ENCODE measurements around the gene PCMTD2.

DNA sequence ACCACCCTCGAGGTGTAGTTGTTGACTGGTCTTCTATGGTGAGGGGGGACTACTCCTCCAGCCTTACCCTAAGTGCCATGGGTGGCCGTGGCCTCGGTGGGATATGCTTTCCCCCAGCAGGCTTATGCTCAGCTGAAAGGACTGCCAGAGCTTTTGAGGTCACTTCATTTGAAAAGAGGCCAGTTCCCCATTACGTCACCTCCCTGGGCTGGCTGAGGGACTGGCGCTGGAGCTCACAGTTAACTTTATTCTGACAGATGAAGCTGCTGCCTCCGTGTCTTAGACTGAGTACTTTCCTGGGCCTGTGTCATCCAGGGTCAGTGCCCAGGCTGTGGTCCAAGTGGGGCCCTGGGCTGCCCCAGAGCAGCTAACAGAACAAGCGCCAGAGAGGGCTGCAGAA lies 42.8 kb upstream of the PCMTD2 start:
- TF ChIP-seq, protein P1, sequence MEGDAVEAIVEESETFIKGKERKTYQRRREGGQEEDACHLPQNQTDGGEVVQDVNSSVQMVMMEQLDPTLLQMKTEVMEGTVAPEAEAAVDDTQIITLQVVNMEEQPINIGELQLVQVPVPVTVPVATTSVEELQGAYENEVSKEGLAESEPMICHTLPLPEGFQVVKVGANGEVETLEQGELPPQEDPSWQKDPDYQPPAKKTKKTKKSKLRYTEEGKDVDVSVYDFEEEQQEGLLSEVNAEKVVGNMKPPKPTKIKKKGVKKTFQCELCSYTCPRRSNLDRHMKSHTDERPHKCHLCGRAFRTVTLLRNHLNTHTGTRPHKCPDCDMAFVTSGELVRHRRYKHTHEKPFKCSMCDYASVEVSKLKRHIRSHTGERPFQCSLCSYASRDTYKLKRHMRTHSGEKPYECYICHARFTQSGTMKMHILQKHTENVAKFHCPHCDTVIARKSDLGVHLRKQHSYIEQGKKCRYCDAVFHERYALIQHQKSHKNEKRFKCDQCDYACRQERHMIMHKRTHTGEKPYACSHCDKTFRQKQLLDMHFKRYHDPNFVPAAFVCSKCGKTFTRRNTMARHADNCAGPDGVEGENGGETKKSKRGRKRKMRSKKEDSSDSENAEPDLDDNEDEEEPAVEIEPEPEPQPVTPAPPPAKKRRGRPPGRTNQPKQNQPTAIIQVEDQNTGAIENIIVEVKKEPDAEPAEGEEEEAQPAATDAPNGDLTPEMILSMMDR (IDR thresholded peaks at IDR 0.05; ENCODE audit: low read depth, low read length) = no peak
- no peak for TF ChIP-seq POLR2A (IDR thresholded peaks at IDR 0.05; ENCODE audit: extremely low read depth, insufficient read length)
- TF ChIP-seq, protein P2, sequence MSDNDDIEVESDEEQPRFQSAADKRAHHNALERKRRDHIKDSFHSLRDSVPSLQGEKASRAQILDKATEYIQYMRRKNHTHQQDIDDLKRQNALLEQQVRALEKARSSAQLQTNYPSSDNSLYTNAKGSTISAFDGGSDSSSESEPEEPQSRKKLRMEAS (IDR thresholded peaks at IDR 0.05; ENCODE audit: low read depth, low read length) = no peak
- no peak for TF ChIP-seq MYC (IDR thresholded peaks at IDR 0.05; ENCODE audit: low read depth, low read length)
